ENCODE data around the gene GPC6.

Gene GPC6

DNA sequence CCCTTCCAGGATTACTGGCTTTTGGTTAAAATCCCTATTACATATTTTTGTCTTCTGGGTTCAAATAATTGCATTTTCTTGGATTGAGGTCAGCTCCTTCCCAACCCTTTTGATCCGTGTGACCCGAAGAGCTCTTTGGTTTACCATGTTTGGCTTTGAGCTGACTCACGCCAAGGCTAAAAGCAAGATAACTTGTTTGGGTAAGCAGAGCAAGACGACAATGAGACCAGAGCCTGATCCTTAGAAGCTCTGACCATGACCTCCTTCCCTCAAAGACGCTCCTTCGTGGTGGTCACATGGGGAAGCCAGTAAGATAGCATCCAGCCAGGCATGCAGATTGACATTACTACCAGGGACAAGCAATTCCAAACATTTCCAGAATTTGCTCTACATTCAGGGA lies 1099.0 kb downstream of the GPC6 start:
- no peaks in the 10 kb centered on the region for H3K36me3 ChIP-seq (ENCODE audit: low read depth)
- peaks cover 13% of the 10 kb centered on the region for H3K4me1 ChIP-seq (ENCODE audit: insufficient read depth, poor library complexity, severe bottlenecking)
- ATAC-seq (ENCODE audit: low read depth) = no peak

DNA sequence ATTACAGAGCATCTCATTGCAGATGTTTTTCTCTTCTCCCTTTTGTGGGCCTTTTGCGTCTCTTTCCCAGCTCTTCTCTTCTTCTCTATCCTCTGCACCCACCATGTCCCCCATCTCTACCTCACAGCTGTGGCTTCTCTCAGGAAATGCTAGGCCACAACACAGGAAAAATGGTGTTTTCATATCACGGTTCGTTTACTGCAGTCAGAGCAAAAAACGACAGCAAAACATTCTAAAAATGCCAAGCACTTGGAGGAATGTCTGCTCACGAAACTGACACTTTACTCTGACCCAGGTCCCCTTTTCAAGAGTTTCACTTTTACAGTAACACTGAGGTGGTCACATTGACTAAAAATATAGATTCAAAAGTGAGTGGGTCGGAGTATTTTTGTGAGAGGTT lies 1100.7 kb downstream of the GPC6 start:
- DNase-seq (ENCODE audit: low spot score) (no peak), ATAC-seq (ENCODE audit: low read depth) (no peak)
- no peaks in the 10 kb centered on the region for H3K36me3 ChIP-seq (ENCODE audit: low read depth)
- H3K4me3 ChIP-seq (ENCODE audit: severe bottlenecking) = no peak overlapping the region
- H3K27me3 ChIP-seq (ENCODE audit: insufficient read depth, poor library complexity, severe bottlenecking) = no peaks in the 10 kb centered on the region
- H3K27ac ChIP-seq (ENCODE audit: poor library complexity, severe bottlenecking) = no peak overlapping the region
- TF ChIP-seq, protein P1, sequence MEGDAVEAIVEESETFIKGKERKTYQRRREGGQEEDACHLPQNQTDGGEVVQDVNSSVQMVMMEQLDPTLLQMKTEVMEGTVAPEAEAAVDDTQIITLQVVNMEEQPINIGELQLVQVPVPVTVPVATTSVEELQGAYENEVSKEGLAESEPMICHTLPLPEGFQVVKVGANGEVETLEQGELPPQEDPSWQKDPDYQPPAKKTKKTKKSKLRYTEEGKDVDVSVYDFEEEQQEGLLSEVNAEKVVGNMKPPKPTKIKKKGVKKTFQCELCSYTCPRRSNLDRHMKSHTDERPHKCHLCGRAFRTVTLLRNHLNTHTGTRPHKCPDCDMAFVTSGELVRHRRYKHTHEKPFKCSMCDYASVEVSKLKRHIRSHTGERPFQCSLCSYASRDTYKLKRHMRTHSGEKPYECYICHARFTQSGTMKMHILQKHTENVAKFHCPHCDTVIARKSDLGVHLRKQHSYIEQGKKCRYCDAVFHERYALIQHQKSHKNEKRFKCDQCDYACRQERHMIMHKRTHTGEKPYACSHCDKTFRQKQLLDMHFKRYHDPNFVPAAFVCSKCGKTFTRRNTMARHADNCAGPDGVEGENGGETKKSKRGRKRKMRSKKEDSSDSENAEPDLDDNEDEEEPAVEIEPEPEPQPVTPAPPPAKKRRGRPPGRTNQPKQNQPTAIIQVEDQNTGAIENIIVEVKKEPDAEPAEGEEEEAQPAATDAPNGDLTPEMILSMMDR (IDR thresholded peaks at IDR 0.05; ENCODE audit: poor library complexity, severe bottlenecking) = no peak
- H3K4me1 ChIP-seq (ENCODE audit: insufficient read depth, poor library complexity, severe bottlenecking) = peaks cover 13% of the 10 kb centered on the region
- no peaks in the 10 kb centered on the region for H3K9me3 ChIP-seq (ENCODE audit: severe bottlenecking)

More for the DNA sequence above, 1099.0 kb downstream of the GPC6 start:
- TF ChIP-seq, protein P1 (IDR thresholded peaks at IDR 0.05; ENCODE audit: poor library complexity, severe bottlenecking) = no peak
- Histone ChIP-seq H3K27ac (ENCODE audit: poor library complexity, severe bottlenecking) (no peak overlapping the region), H3K4me3 (ENCODE audit: severe bottlenecking) (no peak overlapping the region), H3K27me3 (ENCODE audit: insufficient read depth, poor library complexity, severe bottlenecking) (no peaks in the 10 kb centered on the region), H3K9me3 (ENCODE audit: severe bottlenecking) (no peaks in the 10 kb centered on the region)
- DNase-seq (ENCODE audit: low spot score) = no peak

DNA sequence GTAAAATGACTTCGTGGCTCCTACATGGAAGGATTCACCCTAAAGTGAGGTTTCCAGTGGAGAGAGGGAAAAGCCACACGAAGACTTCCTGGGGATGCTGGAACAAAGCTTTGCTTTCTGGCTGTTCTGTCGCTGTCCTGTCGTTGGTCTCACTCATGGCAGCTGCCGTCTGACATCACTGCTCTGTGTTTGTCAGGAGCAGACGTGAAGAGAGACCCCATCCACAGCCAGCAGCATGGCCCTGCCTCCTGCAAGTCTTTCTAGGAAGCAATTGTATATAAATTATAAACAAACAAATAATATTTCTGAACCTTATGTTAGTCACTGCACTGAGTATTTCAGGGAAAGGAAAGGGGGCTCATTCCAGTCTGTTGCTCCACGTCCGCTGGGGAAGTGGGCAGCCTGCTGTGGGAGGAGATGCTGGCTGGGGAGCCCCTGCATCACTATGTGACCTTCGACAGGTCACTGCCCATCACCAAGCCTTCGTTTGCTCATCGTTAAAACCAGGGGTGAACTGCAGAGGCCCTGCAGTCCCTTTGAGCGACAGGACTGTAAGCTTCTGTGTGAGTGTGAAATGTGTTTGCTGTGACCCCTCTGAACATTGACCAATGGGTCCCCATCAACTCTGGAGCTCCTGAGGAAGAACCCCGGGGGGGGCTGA lies 1101.9 kb downstream of the GPC6 start:
- peaks cover 13% of the 10 kb centered on the region for H3K4me1 ChIP-seq (ENCODE audit: insufficient read depth, poor library complexity, severe bottlenecking)
- H3K9me3 ChIP-seq (ENCODE audit: severe bottlenecking) = no peaks in the 10 kb centered on the region
- no peaks in the 10 kb centered on the region for H3K27me3 ChIP-seq (ENCODE audit: insufficient read depth, poor library complexity, severe bottlenecking)
- no peak overlapping the region for H3K4me3 ChIP-seq (ENCODE audit: severe bottlenecking)
- DNase-seq (ENCODE audit: low spot score) (no peak), ATAC-seq (ENCODE audit: low read depth) (no peak)
- H3K36me3 ChIP-seq (ENCODE audit: low read depth) = no peaks in the 10 kb centered on the region
- no peak overlapping the region for H3K27ac ChIP-seq (ENCODE audit: poor library complexity, severe bottlenecking)
- TF ChIP-seq, protein P1 (IDR thresholded peaks at IDR 0.05; ENCODE audit: poor library complexity, severe bottlenecking) = no peak

DNA sequence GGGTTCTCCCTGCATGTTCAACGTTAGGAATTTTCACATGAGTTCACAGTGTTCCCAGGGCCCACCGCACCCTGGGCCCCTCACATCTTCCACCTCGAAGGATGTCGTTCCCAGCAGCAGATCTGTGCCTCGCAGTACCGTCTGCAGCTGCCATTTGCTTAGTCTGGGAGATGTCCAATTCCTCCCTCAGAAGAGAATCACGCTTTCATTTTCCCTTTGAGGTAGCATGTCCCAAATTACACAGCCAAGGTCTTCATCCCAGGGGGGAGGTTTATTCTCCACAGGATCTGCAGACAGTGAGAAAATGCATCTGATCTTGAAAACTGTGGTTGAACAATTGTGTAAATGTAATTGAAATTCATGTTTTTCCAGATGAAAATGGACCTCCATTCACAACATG lies 1102.7 kb downstream of the GPC6 start:
- no peak overlapping the region for H3K4me3 ChIP-seq (ENCODE audit: severe bottlenecking)
- no peak for ATAC-seq (ENCODE audit: low read depth)
- H3K36me3 ChIP-seq (ENCODE audit: low read depth) = no peaks in the 10 kb centered on the region
- DNase-seq (ENCODE audit: low spot score) = no peak
- peaks cover 13% of the 10 kb centered on the region for H3K4me1 ChIP-seq (ENCODE audit: insufficient read depth, poor library complexity, severe bottlenecking)
- H3K27me3 ChIP-seq (ENCODE audit: insufficient read depth, poor library complexity, severe bottlenecking) = no peaks in the 10 kb centered on the region
- TF ChIP-seq, protein P1 (IDR thresholded peaks at IDR 0.05; ENCODE audit: poor library complexity, severe bottlenecking) = no peak
- H3K27ac ChIP-seq (ENCODE audit: poor library complexity, severe bottlenecking) = peak overlapping the region; percentile 75
- no peaks in the 10 kb centered on the region for H3K9me3 ChIP-seq (ENCODE audit: severe bottlenecking)
